Tibial artery (tissue), 4 donors: ENCODE results near the gene CLRN3.

Experiments used
- DNase-seq, 2 donors: peaks; one replicate each; pipeline ENCODE4 v3.0.0-alpha.2; 2019
- H3K27ac ChIP-seq, 2 donors: fragments of 200-600 bp; sonication (generic) in 1 of 2; 1 replicate in 1 of 2; 2 replicates in 1 of 2; pipeline ENCODE4 v1.5.1; 2018 to 2019; ENCODE audit warnings: mild to moderate bottlenecking in 1 of 2
- H3K27me3 ChIP-seq, 2 donors: fragments of 200-600 bp; sonication (generic) in 1 of 2; one replicate each; pipeline versions ENCODE4 v1.5.1 to v1.6.0; 2016 to 2019
- H3K36me3 ChIP-seq, 3 donors: fragments of 200-600 bp; sonication (generic) in 2 of 3; one replicate each; pipeline ENCODE4 v1.5.1; 2016 to 2019; ENCODE audit warnings: mild to moderate bottlenecking in 2 of 3
- H3K4me1 ChIP-seq, 4 donors: fragments of 200-600 bp; sonication (generic) in 2 of 4; 1 replicate in 3 of 4; 2 replicates in 1 of 4; pipeline ENCODE4 v1.5.1; 2016 to 2019
- H3K4me3 ChIP-seq, 2 donors: fragments of 200-600 bp; sonication (generic) in 1 of 2; 1 replicate in 1 of 2; 2 replicates in 1 of 2; pipeline ENCODE4 v1.5.1; 2018 to 2019; ENCODE audit warnings: mild to moderate bottlenecking in 2 of 2
- H3K9me3 ChIP-seq, 3 donors: fragments of 200-600 bp; sonication (generic) in 1 of 3; one replicate each; pipeline ENCODE4 v1.5.1; 2016 to 2019
- CTCF ChIP-seq, 2 experiments: fragments of 200-600 bp in 1 of 2; fragments of 450-650 bp in 1 of 2; IDR thresholded peaks; one replicate each; pipeline ENCODE4 v1.5.1; 2017 to 2019; ENCODE audit warnings: antibody characterized with exemption in 2 of 2, mild to moderate bottlenecking in 1 of 2, moderate library complexity in 1 of 2
- intact Hi-C: fragments of 100-400 bp; cut with DNase I; formaldehyde crosslinking; loops from one replicate; pipeline ENCODE4 v1.15.0; 2023; ENCODE audit warnings: low total_unique reads

Gene CLRN3

DNA sequence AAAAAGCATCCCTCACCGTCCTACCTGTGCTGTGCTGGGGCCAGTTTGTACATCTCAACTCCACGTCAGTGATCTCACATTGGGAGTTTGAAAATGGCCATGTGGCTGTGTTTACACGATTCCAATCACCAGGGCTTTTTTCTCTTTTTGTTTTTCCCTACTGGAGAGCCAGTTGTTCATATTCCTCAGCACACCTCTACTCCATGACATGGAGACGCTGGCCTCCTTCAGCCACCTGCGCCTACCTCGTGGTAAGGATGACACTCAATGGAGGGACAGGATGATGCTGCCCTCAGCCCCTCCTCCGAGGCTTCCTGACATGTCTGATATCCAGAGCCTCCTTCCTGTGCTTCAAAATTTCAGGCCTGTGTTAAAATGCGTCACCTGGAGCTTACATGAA lies 10.3 kb downstream of the CLRN3 start:
- Histone ChIP-seq H3K4me1 (no peaks in the 10 kb centered on the region), H3K4me3 (no peak overlapping the region), H3K9me3 (no peaks in the 10 kb centered on the region), H3K36me3 (no peaks in the 10 kb centered on the region), H3K27ac (no peak overlapping the region), H3K27me3 (no peaks in the 10 kb centered on the region)
- DNase-seq = no peak
- TF ChIP-seq CTCF (IDR thresholded peaks at IDR 0.05) = no peak
- intact Hi-C loops = no loop called here

- Histone ChIP-seq H3K4me1 (no peaks in the 10 kb centered on the region), H3K36me3 (no peaks in the 10 kb centered on the region), H3K9me3 (no peaks in the 10 kb centered on the region), H3K4me3 (no peak overlapping the region), H3K27ac (no peak overlapping the region), H3K27me3 (no peaks in the 10 kb centered on the region)
- intact Hi-C loops = no loop called here
- no peak for TF ChIP-seq CTCF (IDR thresholded peaks at IDR 0.05)
- no peak for DNase-seq
Observed at GRCh38 chr10:127881262-127881661, 11.5 kb downstream of the CLRN3 start.

- Histone ChIP-seq H3K27ac (no peak overlapping the region), H3K9me3 (no peaks in the 10 kb centered on the region), H3K4me1 (no peaks in the 10 kb centered on the region), H3K36me3 (no peaks in the 10 kb centered on the region), H3K4me3 (no peak overlapping the region), H3K27me3 (no peaks in the 10 kb centered on the region)
- intact Hi-C loops = no loop called here
- TF ChIP-seq CTCF (IDR thresholded peaks at IDR 0.05) = no peak
- peak in 1 of 2 donors; percentile 36 for DNase-seq
Observed at GRCh38 chr10:127880557-127880956, 12.2 kb downstream of the CLRN3 start.

GRCh38 chr10:127878475-127879055 lies 14.2 kb downstream of the CLRN3 start:
- Histone ChIP-seq H3K4me1 (no peaks in the 10 kb centered on the region), H3K4me3 (no peak overlapping the region), H3K27me3 (peaks cover 0 to 9% of the 10 kb centered on the region in 2 donors), H3K27ac (no peak overlapping the region), H3K9me3 (no peaks in the 10 kb centered on the region), H3K36me3 (no peaks in the 10 kb centered on the region)
- DNase-seq = no peak
- intact Hi-C loops = no loop called here
- no peak for TF ChIP-seq CTCF (IDR thresholded peaks at IDR 0.05)

DNA sequence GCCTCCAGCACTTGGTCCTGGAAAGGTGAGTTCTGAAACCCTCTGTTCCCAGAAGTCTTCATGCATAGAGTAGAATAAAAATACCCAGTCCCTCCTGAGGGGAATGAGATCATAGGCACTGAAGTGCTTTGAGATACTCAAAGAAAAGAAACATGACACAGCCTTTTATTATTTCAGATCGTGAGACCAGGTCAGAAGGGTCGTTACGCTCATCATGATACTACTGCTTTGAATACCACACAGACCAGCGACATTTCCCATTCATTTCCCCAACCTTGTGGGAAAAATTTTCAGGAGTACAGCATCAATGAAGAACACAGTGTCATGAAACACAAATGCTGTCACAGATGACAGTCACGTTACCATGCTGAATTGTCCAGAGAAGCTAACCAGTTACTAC lies 15.0 kb downstream of the CLRN3 start:
- DNase-seq = no peak
- no peak overlapping the region for H3K27ac ChIP-seq
- no peak for TF ChIP-seq CTCF (IDR thresholded peaks at IDR 0.05)
- intact Hi-C loops = no loop called here
- no peaks in the 10 kb centered on the region for H3K4me1 ChIP-seq
- peaks cover 0 to 9% of the 10 kb centered on the region in 2 donors for H3K27me3 ChIP-seq
- no peaks in the 10 kb centered on the region for H3K9me3 ChIP-seq
- no peaks in the 10 kb centered on the region for H3K36me3 ChIP-seq
- no peak overlapping the region for H3K4me3 ChIP-seq

DNA sequence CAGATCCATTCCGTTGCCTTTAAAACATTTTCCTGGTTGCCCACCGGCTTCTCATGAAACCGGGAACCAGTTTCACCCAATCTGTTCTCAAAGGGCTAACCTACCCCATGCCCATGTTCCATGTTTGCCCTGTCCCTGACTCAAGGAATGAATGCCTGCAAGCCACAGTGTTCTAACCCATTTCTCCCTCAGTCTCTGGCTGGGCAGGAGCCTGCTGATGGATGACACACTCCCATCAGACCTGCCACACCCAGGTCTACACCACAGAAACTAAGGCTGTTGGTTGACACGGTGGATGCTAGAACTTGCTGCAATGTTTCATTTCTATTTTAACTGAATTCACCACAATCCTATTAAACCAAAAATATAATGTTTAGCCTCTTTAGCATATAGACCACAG lies 15.6 kb downstream of the CLRN3 start:
- Histone ChIP-seq H3K4me3 (no peak overlapping the region), H3K27me3 (peaks cover 0 to 9% of the 10 kb centered on the region in 2 donors), H3K27ac (no peak overlapping the region), H3K36me3 (no peaks in the 10 kb centered on the region), H3K4me1 (peaks cover 0 to 5% (median 2%) of the 10 kb centered on the region in 4 donors), H3K9me3 (no peaks in the 10 kb centered on the region)
- no peak for DNase-seq
- intact Hi-C loops = no loop called here
- TF ChIP-seq CTCF (IDR thresholded peaks at IDR 0.05) = no peak
